Measurements from ENCODE around the gene MLN.

MLN gene

GRCh38 chr6:33794910-33795623 lies 8.7 kb downstream of the MLN start:
- no peak for ATAC-seq
- TF ChIP-seq TSHZ2 (CRISPR knock-in tag; IDR thresholded peaks at IDR 0.05) (no peak), GLIS3 (CRISPR knock-in tag; IDR thresholded peaks at IDR 0.05) (no peak), ZFP30 (CRISPR knock-in tag; IDR thresholded peaks at IDR 0.05) (no peak)

GRCh38 chr6:33792981-33793380 lies 10.8 kb downstream of the MLN start:
- TF ChIP-seq GLIS3 (CRISPR knock-in tag; IDR thresholded peaks at IDR 0.05) = no peak
- no peak for TF ChIP-seq POU6F1 (CRISPR knock-in tag; IDR thresholded peaks at IDR 0.05; ENCODE audit: borderline replicate concordance, low read depth)
- no peak for TF ChIP-seq BACH2 (CRISPR knock-in tag; IDR thresholded peaks at IDR 0.05; ENCODE audit: borderline replicate concordance)
- TF ChIP-seq RARB (CRISPR knock-in tag; IDR thresholded peaks at IDR 0.05) = no peak
- no peak for TF ChIP-seq SNAI2 (CRISPR knock-in tag; IDR thresholded peaks at IDR 0.05)
- no peak for TF ChIP-seq TCF4 (CRISPR knock-in tag; IDR thresholded peaks at IDR 0.05; ENCODE audit: borderline replicate concordance)
- no peak for TF ChIP-seq ZNF8 (CRISPR knock-in tag; IDR thresholded peaks at IDR 0.05)
- no peak for TF ChIP-seq TSHZ2 (CRISPR knock-in tag; IDR thresholded peaks at IDR 0.05)
- no peak for TF ChIP-seq OSR1 (CRISPR knock-in tag; IDR thresholded peaks at IDR 0.05)
- TF ChIP-seq PATZ1 (CRISPR knock-in tag; IDR thresholded peaks at IDR 0.05; ENCODE audit: borderline replicate concordance) = no peak
- TF ChIP-seq ZFP3 (CRISPR knock-in tag; IDR thresholded peaks at IDR 0.05) = no peak
- no peak for TF ChIP-seq CREB5 (CRISPR knock-in tag; IDR thresholded peaks at IDR 0.05; ENCODE audit: low read depth)
- no peak for TF ChIP-seq ESRRG (CRISPR knock-in tag; IDR thresholded peaks at IDR 0.05)
- no peak for ATAC-seq

GRCh38 chr6:33791620-33792019 lies 12.2 kb downstream of the MLN start:
- TF ChIP-seq ESRRG (CRISPR knock-in tag; IDR thresholded peaks at IDR 0.05) (no peak), TOX (CRISPR knock-in tag; IDR thresholded peaks at IDR 0.05; ENCODE audit: borderline replicate concordance) (no peak), ZC3H10 (CRISPR knock-in tag; IDR thresholded peaks at IDR 0.05) (no peak), ISL1 (CRISPR knock-in tag; IDR thresholded peaks at IDR 0.05) (no peak), PPARA (CRISPR knock-in tag; IDR thresholded peaks at IDR 0.05; ENCODE audit: borderline replicate concordance) (no peak), ARNTL (CRISPR knock-in tag; IDR thresholded peaks at IDR 0.05; ENCODE audit: borderline replicate concordance, low read depth) (no peak), ZNF565 (CRISPR knock-in tag; conservative IDR thresholded peaks at IDR 0.05; ENCODE audit: low read depth) (no peak), CSRNP3 (CRISPR knock-in tag; IDR thresholded peaks at IDR 0.05) (no peak), ZFP30 (CRISPR knock-in tag; IDR thresholded peaks at IDR 0.05) (no peak), SNAI2 (CRISPR knock-in tag; IDR thresholded peaks at IDR 0.05) (no peak), PATZ1 (CRISPR knock-in tag; IDR thresholded peaks at IDR 0.05; ENCODE audit: borderline replicate concordance) (no peak), CSDC2 (CRISPR knock-in tag; IDR thresholded peaks at IDR 0.05) (no peak), ZNF8 (CRISPR knock-in tag; IDR thresholded peaks at IDR 0.05) (no peak), CREB5 (CRISPR knock-in tag; IDR thresholded peaks at IDR 0.05; ENCODE audit: low read depth) (no peak)

More at GRCh38 chr6:33791620-33792019, 12.2 kb downstream of the MLN start:
- no peak for ATAC-seq
